CD14-positive monocyte (primary cell): ENCODE measurements around the gene TRIM9. TPM values are rescaled to one million over a fixed set of nuclear protein-coding genes. Genes with fewer than 3 reads are reported as not detected.

Experiments
- DNase-seq, 3 donors: peaks; one replicate each; pipeline ENCODE4 v3.0.0-alpha.2; 2011 to 2022
- H2AFZ ChIP-seq: 2 replicates; pipeline ENCODE4 v1.6.0; 2012; ENCODE audit warnings: mild to moderate bottlenecking, low read depth, low read length, inconsistent platforms; ENCODE audit not compliant: insufficient read depth, poor library complexity, severe bottlenecking
- H3K27ac ChIP-seq, 2 donors: 1 replicate in 1 of 2; 2 replicates in 1 of 2; pipeline ENCODE4 v1.5.1; 2012 to 2013; ENCODE audit warnings: low read length in 2 of 2, control low read depth in 1 of 2, inconsistent platforms in 1 of 2, low read depth in 1 of 2, mild to moderate bottlenecking in 1 of 2
- H3K27me3 ChIP-seq, 2 donors: one replicate each; pipeline versions ENCODE4 v1.6.0 to v1.6.1; 2011 to 2013; ENCODE audit warnings: low read length in 2 of 2; ENCODE audit not compliant: control insufficient read depth in 2 of 2, insufficient read depth in 2 of 2
- H3K36me3 ChIP-seq, 2 donors: replicated peaks in 1 of 2; 1 replicate in 1 of 2; 2 replicates in 1 of 2; pipeline versions ENCODE4 v1.5.1 to v1.6.1; 2012 to 2013; ENCODE audit warnings: low read length in 2 of 2, control low read depth in 1 of 2, inconsistent platforms in 1 of 2, mild to moderate bottlenecking in 1 of 2; ENCODE audit not compliant: insufficient read depth in 2 of 2, control insufficient read depth in 1 of 2
- H3K4me1 ChIP-seq, 2 donors: 1 replicate in 1 of 2; 2 replicates in 1 of 2; pipeline versions ENCODE4 v1.5.1 to v1.6.1; 2012 to 2013; ENCODE audit warnings: low read length in 2 of 2, control low read depth in 1 of 2, inconsistent platforms in 1 of 2, mild to moderate bottlenecking in 1 of 2, moderate library complexity in 1 of 2; ENCODE audit not compliant: insufficient read depth in 2 of 2, control insufficient read depth in 1 of 2
- H3K4me2 ChIP-seq: replicated peaks from 2 replicates; pipeline ENCODE3; 2012; ENCODE audit warnings: low read length, moderate library complexity, mild to moderate bottlenecking; ENCODE audit not compliant: poor library complexity, severe bottlenecking; ENCODE audit errors: extremely low read depth
- H3K4me3 ChIP-seq, 3 experiments: fragments of 200-600 bp in 1 of 3; sonication (generic) in 1 of 3; replicated peaks in 1 of 3; 1 replicate in 2 of 3; 2 replicates in 1 of 3; pipeline ENCODE4 v1.5.1; 2011 to 2013; ENCODE audit warnings: low read length in 3 of 3, mild to moderate bottlenecking in 3 of 3, control low read depth in 2 of 3, low read depth in 2 of 3, inconsistent platforms in 1 of 3, moderate library complexity in 1 of 3
- H3K79me2 ChIP-seq: 2 replicates; pipeline ENCODE4 v1.6.0; 2012; ENCODE audit warnings: mild to moderate bottlenecking, control low read depth, inconsistent platforms, low read length, moderate library complexity; ENCODE audit not compliant: insufficient read depth
- H3K9ac ChIP-seq: 2 replicates; pipeline ENCODE4 v1.6.0; 2017; ENCODE audit warnings: low read length, mild to moderate bottlenecking; ENCODE audit not compliant: insufficient read depth, poor library complexity, severe bottlenecking
- H3K9me3 ChIP-seq, 2 donors: replicated peaks in 1 of 2; 1 replicate in 1 of 2; 2 replicates in 1 of 2; pipeline versions ENCODE4 v1.5.1 to v1.6.1; 2012 to 2013; ENCODE audit warnings: low read length in 2 of 2, control low read depth in 1 of 2; ENCODE audit not compliant: control insufficient read depth in 1 of 2, insufficient read depth in 1 of 2
- H4K20me1 ChIP-seq: 2 replicates; pipeline ENCODE4 v1.6.0; 2012; ENCODE audit warnings: mild to moderate bottlenecking, low read length, control low read depth, moderate library complexity; ENCODE audit not compliant: insufficient read depth
- H3K27ac Mint-ChIP-seq, 7 donors: one replicate each; pipeline ENCODE4 v1.8.0; 2020; ENCODE audit warnings: mild to moderate bottlenecking in 7 of 7, mixed read lengths in 7 of 7, moderate library complexity in 6 of 7, inconsistent platforms in 2 of 7
- H3K27me3 Mint-ChIP-seq, 3 donors: one replicate each; pipeline ENCODE4 v1.8.0; 2021 to 2022; ENCODE audit warnings: low read depth in 3 of 3, mild to moderate bottlenecking in 3 of 3, mixed read lengths in 3 of 3, moderate library complexity in 3 of 3, inconsistent platforms in 1 of 3
- H3K36me3 Mint-ChIP-seq, 2 donors: one replicate each; pipeline ENCODE4 v1.8.0; 2020; ENCODE audit warnings: mixed read lengths in 2 of 2, inconsistent platforms in 1 of 2, mild to moderate bottlenecking in 1 of 2
- H3K4me1 Mint-ChIP-seq: one replicate; pipeline ENCODE4 v1.8.0; 2020; ENCODE audit warnings: mild to moderate bottlenecking, mixed read lengths
- H3K4me3 Mint-ChIP-seq, 2 donors: one replicate each; pipeline ENCODE4 v1.8.0; 2020; ENCODE audit warnings: mild to moderate bottlenecking in 2 of 2, mixed read lengths in 2 of 2, moderate library complexity in 1 of 2
- H3K9me3 Mint-ChIP-seq, 7 donors: one replicate each; pipeline ENCODE4 v1.8.0; 2020 to 2022; ENCODE audit warnings: mixed read lengths in 7 of 7, mild to moderate bottlenecking in 6 of 7, moderate library complexity in 6 of 7, inconsistent platforms in 2 of 7
- CTCF ChIP-seq: fragments of 200-600 bp; IDR thresholded peaks from one replicate; pipeline ENCODE4 v1.8.0; 2022; ENCODE audit warnings: antibody characterized with exemption, mild to moderate bottlenecking
- WGBS: methylation state at CpG from one replicate; pipeline ENCODE4 v1.1.5; 2013; ENCODE audit warnings: missing lambda C conversion rate; ENCODE audit not compliant: insufficient coverage; 5-methylcytosine and 5-hydroxymethylcytosine counted together
- intact Hi-C, 2 donors: fragments of 100-400 bp; cut with micrococcal nuclease; formaldehyde crosslinking; loops; one replicate each; pipeline versions ENCODE4 v1.15.0 to v1.15.1; 2023
- polyA plus RNA-seq, 3 donors: library from polyadenylated mRNA; depleted of rRNA in 1 of 3; unstranded in 2 of 3; stranded (reverse) in 1 of 3; fragments of 300-500 nt in 2 of 3; fragments of >200 nt in 1 of 3; fragmentation: Illumina TruSeq in 2 of 3; gene quantifications; 1 replicate in 2 of 3; 2 replicates in 1 of 3; pipeline ENCODE4 v1.2.3, GENCODE V29; 2012 to 2021

TRIM9 gene
- polyA plus RNA-seq, 3 donors: 0.01 TPM; not detected in 2

GRCh38 chr14:51072976-51073375 is 21.9 kb downstream of the TRIM9 start:
- Mint-ChIP-seq H3K4me3 (no peak overlapping the region), H3K27ac (no peak overlapping the region), H3K36me3 (no peaks in the 10 kb centered on the region), H3K4me1 (peaks cover 6% of the 10 kb centered on the region), H3K9me3 (peaks cover 0 to 6% (median 4%) of the 10 kb centered on the region in 7 donors), H3K27me3 (no peaks in the 10 kb centered on the region)
- Histone ChIP-seq H3K4me2 (no peak overlapping the region), H2AFZ (no peak overlapping the region), H3K79me2 (no peaks in the 10 kb centered on the region), H3K36me3 (no peaks in the 10 kb centered on the region), H4K20me1 (no peaks in the 10 kb centered on the region), H3K4me3 (no peak overlapping the region), H3K27ac (no peak overlapping the region), H3K4me1 (peaks cover 3 to 5% of the 10 kb centered on the region in 2 donors), H3K27me3 (no peaks in the 10 kb centered on the region), H3K9ac (no peak overlapping the region), H3K9me3 (no peaks in the 10 kb centered on the region)
- no peak for TF ChIP-seq CTCF
- no peak for DNase-seq
- intact Hi-C loops: no loop called here

- no peak for TF ChIP-seq CTCF
- Histone ChIP-seq H3K9ac (no peak overlapping the region), H3K4me2 (no peak overlapping the region), H3K4me1 (no peaks in the 10 kb centered on the region), H3K79me2 (no peaks in the 10 kb centered on the region), H3K4me3 (no peak overlapping the region), H2AFZ (no peak overlapping the region), H3K27ac (no peak overlapping the region), H3K9me3 (no peaks in the 10 kb centered on the region), H4K20me1 (no peaks in the 10 kb centered on the region), H3K36me3 (no peaks in the 10 kb centered on the region), H3K27me3 (no peaks in the 10 kb centered on the region)
- DNase-seq: no peak
- Mint-ChIP-seq H3K4me1 (no peaks in the 10 kb centered on the region), H3K27me3 (no peaks in the 10 kb centered on the region), H3K4me3 (no peak overlapping the region), H3K9me3 (peaks cover 0 to 6% (median 4%) of the 10 kb centered on the region in 7 donors), H3K27ac (no peak overlapping the region), H3K36me3 (no peaks in the 10 kb centered on the region)
- intact Hi-C loops: no loop called here
- WGBS: 81% methylated on average over 5 of the region's 5 CpGs
Measured at GRCh38 chr14:51071857-51072256, 23.0 kb downstream of the TRIM9 start.
